Measurements from ENCODE around the gene RAB11B.
"Not testable (repeated sequence)": the region's sequence is repeated elsewhere in the genome, so short reads cannot be mapped to it uniquely, and the experiment has no call there.

RAB11B gene

GRCh38 chr19:8396563-8397203 is 6.5 kb downstream of the RAB11B start:
- DNase-seq, result no peak

- DNase-seq, result no peak
These were observed 7.1 kb downstream of the RAB11B start for GRCh38 chr19:8397271-8397670.

GRCh38 chr19:8397746-8398310 is 7.7 kb downstream of the RAB11B start:
- DNase-seq, result no peak

GRCh38 chr19:8398311-8398771 is 8.2 kb downstream of the RAB11B start:
- DNase-seq, result no peak

- no peak for DNase-seq
These were observed 9.6 kb downstream of the RAB11B start for GRCh38 chr19:8399681-8400188.

- no peak for DNase-seq
These were observed 11.8 kb downstream of the RAB11B start for GRCh38 chr19:8401981-8402411.

GRCh38 chr19:8403098-8403819 is 13.1 kb downstream of the RAB11B start:
- no peak for DNase-seq

- DNase-seq, result no peak
These were observed 13.6 kb downstream of the RAB11B start for GRCh38 chr19:8403820-8404109.

GRCh38 chr19:8404391-8405151 is 14.4 kb downstream of the RAB11B start:
- DNase-seq, result no peak

- DNase-seq, result not testable (repeated sequence)
These were observed 20.6 kb downstream of the RAB11B start for GRCh38 chr19:8410718-8411117.

- DNase-seq, result no peak
These were observed 22.8 kb downstream of the RAB11B start, which contains the start of gene MARCHF2 for GRCh38 chr19:8412783-8413628. TSS of gene MARCHF2 (plus strand) at chr19:8413305. CDS start at chr19:8421841, 8,536 bp downstream.

GRCh38 chr19:8413629-8413995 is 23.5 kb downstream of the RAB11B start:
- no peak for DNase-seq

GRCh38 chr19:8416796-8417195 is 26.6 kb downstream of the RAB11B start:
- no peak for DNase-seq

GRCh38 chr19:8421484-8422461 is 31.6 kb downstream of the RAB11B start:
- DNase-seq, result no peak

GRCh38 chr19:8423817-8424223 is 33.7 kb downstream of the RAB11B start:
- no peak for DNase-seq

GRCh38 chr19:8425331-8425730 is 35.2 kb downstream of the RAB11B start:
- not testable (repeated sequence) for DNase-seq

- no peak for DNase-seq
These were observed 36.1 kb downstream of the RAB11B start for GRCh38 chr19:8426283-8426682.

GRCh38 chr19:8429044-8429443 is 38.9 kb downstream of the RAB11B start:
- no peak for DNase-seq

- no peak for DNase-seq
These were observed 39.7 kb downstream of the RAB11B start for GRCh38 chr19:8429826-8430225.

- DNase-seq, result no peak
These were observed 40.5 kb downstream of the RAB11B start for GRCh38 chr19:8430650-8431049.

- no peak for DNase-seq
These were observed 48.1 kb downstream of the RAB11B start for GRCh38 chr19:8438236-8438635.
